Left lung (tissue), 8 donors: ENCODE data around the gene LEO1. TPM values are rescaled to one million over a fixed set of nuclear protein-coding genes. Genes with fewer than 3 reads are reported as not detected.

Source experiments
- polyA plus RNA-seq, 6 donors: library from polyadenylated mRNA; unstranded; fragments of 120-200 nt; gene quantifications; one replicate each; pipeline ENCODE4 v1.2.1, GENCODE V29; 2013; ENCODE audit not compliant: insufficient read length in 6 of 6
- total RNA-seq, 2 donors: library from RNA; stranded (reverse); fragmentation: NEBNext Ultra II Directional; extraction: Animal tissue kit (Norgen Biotek cat#: 25700); gene quantifications; one replicate each; pipeline ENCODE4 v1.2.1, GENCODE V29; 2021
- donor health status: DM: no; HTN: yes; CAD: no.
- donor health status: DM: no; HTN: no; CAD: no.

The LEO1 gene
- total and polyA plus RNA-seq, 8 donors, result 14.3 to 34.3 (median 30.5) TPM

Other genes with a start within 250 kb of the LEO1 start
- gene LYSMD2, start 234.1 kb downstream of the LEO1 start, total RNA-seq, result 10 to 100 TPM; 12.7 to 19.6 TPM
- gene LYSMD2, start 234.1 kb downstream of the LEO1 start, polyA plus RNA-seq, result 1 to 10 TPM; 5.2 to 7.5 (median 5.8) TPM
- 10 to 100 TPM; 10.8 to 11.3 TPM for gene TMOD2, start 220.2 kb downstream of the LEO1 start, total RNA-seq
- 1 to 10 TPM; 5.2 to 8.7 (median 6.0) TPM for gene TMOD2, start 220.2 kb downstream of the LEO1 start, polyA plus RNA-seq
- gene TMOD3, start 142.1 kb downstream of the LEO1 start, total RNA-seq, result 10 to 100 TPM; 86.3 to 90.8 TPM
- gene TMOD3, start 142.1 kb downstream of the LEO1 start, polyA plus RNA-seq, result 10 to 100 TPM; 68.2 to 79.6 (median 69.4) TPM
- 10 to 100 TPM; 25.1 to 35.8 TPM for gene MAPK6, start 47.4 kb upstream of the LEO1 start, total RNA-seq
- 10 to 100 TPM; 24.6 to 29.6 (median 26.4) TPM for gene MAPK6, start 47.4 kb upstream of the LEO1 start, polyA plus RNA-seq
- under 1 TPM in 1 of 2 donors, not detected in 1; 0.20 TPM for gene BCL2L10, start 141.0 kb upstream of the LEO1 start, total RNA-seq
- gene BCL2L10, start 141.0 kb upstream of the LEO1 start, polyA plus RNA-seq, result under 1 TPM in 5 of 6 donors, not detected in 1; 0.14 to 0.30 (median 0.22) TPM
- 10 to 100 TPM; 13.9 to 18.9 TPM for gene GNB5, start 219.6 kb upstream of the LEO1 start, total RNA-seq
- 10 to 100 TPM; 11.3 to 18.5 (median 14.5) TPM for gene GNB5, start 219.6 kb upstream of the LEO1 start, polyA plus RNA-seq